Measurements from ENCODE around the gene GCSAM. TPM values are rescaled to one million over a fixed set of nuclear protein-coding genes. Genes with fewer than 3 reads are reported as not detected.

GCSAM gene
- total RNA-seq, 1 donor from 2014 or later, result not detected

DNA sequence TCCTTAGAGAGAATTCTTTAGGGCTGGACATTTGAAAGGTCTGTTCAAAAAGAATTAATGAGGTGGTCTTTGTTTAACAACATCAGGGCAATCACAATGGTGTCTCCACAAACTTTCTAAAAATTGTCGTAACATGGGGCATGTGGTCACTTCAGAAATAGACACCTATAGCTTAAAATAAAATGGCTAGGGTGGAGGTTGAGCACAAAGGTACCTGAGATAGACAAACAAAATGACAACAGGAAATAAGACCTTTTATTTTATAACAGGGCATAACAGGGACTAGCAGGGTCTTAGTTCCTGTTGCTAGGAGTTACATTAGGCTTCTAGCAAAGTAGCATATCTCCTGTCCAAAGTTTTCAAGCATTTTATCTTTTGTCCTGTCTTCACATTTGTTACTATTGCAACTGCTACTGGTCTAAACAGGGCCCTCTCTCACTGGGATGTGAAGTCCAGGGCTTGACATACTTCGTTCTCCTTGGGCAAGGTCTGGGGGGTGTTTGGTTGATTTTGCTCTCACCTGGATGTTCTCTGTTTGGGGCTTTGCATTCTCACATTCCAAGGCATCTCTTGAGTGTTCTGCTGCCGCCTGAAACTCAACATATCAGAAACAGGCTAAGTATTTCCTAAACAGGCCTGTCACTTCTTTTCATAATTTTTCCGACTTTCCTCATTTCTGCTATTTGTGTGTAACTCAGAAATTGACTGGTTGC lies 3.0 kb downstream of the GCSAM start:
- DNase-seq (ENCODE audit: low read depth in 2 of 2), result no peak

GRCh38 chr3:112128843-112129727 lies 4.0 kb downstream of the GCSAM start:
- DNase-seq (ENCODE audit: low read depth in 2 of 2), result no peak

DNA sequence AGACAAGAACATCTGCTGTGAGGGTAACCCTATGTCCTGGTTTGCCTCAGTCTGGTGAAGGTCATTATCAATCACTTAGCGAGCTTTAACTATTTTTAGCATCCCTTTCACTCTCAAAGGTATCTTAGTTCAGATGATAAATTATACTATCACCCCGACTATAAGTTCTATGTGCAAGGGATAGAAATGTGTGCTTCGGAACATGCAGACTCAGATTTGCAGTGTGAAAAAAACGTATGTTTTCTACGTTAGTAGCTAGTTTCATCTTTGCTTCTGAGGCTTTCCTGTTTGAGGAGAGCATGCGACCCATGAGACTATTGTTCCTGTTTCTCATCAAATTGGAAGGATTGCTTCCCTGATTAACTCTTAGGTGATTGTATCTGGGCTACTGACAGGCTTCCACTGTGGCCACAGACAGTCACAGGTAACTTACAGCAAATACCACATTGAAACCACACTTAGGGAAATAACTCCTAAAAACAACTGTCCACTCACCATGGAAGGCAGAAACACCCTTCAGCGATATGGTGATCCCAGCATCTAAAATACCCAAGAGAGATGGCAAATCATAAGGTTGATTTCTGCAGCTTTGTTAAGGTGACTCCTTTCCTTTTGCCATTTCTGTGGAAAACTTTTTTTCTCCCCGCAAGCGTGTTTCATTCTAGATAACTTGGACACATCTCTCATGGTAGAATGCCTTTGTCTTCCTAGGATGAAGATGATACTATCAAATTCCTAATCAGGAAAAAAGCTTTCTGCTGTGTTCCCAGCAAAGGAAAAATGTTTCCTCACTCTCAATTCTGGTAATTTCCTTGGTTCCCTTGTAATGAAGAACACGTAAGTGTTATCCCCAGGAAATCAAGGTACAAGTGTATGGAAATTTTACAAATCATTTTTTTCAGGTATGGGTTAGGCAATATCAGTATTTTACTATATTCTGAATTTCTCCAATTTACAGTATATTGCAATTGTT lies 5.2 kb downstream of the GCSAM start:
- no peak for DNase-seq (ENCODE audit: low read depth in 2 of 2)

GRCh38 chr3:112126511-112126911 lies 6.5 kb downstream of the GCSAM start:
- no peak for DNase-seq (ENCODE audit: low read depth in 2 of 2)

GRCh38 chr3:112124907-112125607 lies 8.0 kb downstream of the GCSAM start:
- DNase-seq (ENCODE audit: low read depth in 2 of 2), result no peak

- DNase-seq (ENCODE audit: low read depth in 2 of 2), result no peak
Measured at GRCh38 chr3:112123548-112123947, 9.5 kb downstream of the GCSAM start.

- DNase-seq (ENCODE audit: low read depth in 2 of 2), result no peak
Measured at GRCh38 chr3:112122870-112123269, 10.2 kb downstream of the GCSAM start.

DNA sequence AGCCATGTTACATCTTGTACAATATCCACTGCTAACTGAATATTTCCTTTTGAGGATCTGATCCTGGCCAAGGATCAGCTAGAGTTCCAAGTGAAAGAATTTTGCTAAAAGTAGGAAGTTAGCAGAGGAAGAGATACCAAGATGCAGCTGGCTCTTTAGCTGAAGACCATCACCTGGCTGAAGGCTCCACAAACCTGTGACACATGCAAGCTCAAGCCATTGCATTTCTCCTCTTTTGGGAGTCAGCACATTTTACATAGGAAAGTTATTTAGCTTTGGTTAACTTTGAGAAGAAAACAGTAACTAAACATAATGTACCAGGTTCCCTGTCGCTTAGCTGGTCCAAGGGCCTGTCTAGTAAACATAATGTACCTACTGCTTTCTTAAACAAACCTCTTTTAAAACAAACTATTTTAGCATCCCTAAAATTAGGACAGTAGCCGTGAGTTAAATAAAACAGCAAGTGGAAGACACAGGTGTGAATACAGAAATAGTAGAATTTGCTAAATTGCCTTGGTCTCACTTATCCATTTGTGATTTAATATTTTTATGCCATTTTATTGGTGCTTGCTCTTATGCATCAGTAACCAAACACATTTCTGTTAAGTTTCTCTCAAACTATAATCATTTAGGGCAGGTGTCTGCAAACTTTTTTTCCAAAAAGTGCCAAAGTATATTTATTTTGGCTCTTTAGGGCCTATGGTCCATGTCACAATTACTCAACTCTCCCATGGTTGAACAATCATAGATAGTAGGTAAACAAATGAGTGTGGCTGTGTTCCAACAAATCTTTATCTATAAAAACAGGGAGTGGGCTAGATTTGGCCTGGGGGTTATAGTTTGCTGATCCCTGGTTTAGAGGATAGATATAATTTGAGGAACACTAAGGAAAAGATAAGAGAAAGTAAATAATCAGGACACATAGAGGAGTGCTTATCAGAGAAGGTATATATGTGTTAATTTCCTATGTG lies 11.2 kb downstream of the GCSAM start:
- peak; percentile 30 to 39 for DNase-seq (ENCODE audit: low read depth in 2 of 2)

DNA sequence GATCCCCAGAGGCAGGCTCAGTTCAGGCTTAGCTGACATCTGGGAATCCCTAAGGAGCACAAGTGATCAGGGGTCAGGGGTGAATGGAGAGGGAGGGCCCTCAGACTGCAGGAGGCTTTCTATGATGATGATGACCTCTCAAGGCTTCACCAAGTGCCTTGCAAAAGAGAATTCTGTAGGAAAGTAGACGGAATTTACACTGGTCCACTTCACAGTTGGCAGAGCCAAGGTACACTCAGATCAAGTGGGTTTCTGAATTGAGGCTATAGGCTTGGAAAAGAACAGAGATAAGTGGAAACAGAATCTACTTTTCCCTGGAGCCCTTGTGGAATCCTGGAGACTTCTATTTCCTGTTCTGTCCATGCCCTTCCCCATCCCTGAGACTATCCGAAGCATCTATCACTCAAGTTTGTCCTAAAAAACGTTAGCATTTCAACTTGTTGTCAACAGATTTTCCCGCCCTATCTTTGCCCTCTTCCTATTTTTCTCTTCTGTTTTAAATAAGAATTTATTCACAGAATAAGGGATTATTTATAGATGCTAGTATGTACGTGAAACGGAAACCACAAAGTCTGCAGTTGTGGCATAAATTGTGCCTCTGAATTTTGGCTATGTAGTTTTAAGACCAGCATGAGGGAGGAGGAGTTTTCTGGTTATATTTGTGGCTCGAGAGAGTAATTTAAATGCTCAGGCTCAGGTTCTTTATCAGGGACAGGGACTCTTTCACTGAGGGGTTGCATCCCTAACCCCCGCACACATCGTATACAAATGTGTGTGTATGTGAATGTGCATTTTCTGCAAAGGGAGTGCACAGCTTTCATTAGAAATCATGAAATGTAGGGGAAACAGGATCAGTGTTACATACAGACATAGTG lies 12.8 kb downstream of the GCSAM start:
- no peak for DNase-seq (ENCODE audit: low read depth in 2 of 2)

- DNase-seq (ENCODE audit: low read depth in 2 of 2), result no peak
Measured at GRCh38 chr3:112117841-112118571, 15.0 kb downstream of the GCSAM start.

DNA sequence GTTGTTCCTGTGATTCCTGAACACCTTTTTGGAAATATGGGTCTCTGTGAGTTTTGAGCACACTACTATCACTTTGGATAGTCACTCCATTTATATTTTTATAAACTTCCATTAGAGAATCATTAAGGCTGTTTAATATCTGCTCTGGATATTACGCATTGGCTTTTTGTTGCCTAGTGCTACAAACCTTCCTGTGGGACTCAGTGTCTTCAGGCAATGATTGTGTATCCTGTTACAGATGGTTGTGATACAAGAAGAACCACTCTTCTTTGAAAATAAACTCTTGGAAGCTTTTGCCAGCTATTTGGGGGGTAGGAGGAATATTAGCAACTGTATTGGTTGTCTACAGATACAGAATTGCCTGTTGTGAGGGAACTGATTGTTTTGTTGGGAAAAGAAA lies 15.6 kb downstream of the GCSAM start:
- no peak for DNase-seq (ENCODE audit: low read depth in 2 of 2)

GRCh38 chr3:112116748-112117186 lies 16.3 kb downstream of the GCSAM start:
- DNase-seq (ENCODE audit: low read depth in 2 of 2), result peak in 1 of 2 donors; percentile 68

GRCh38 chr3:112115806-112116383 lies 17.2 kb downstream of the GCSAM start:
- no peak for DNase-seq (ENCODE audit: low read depth in 2 of 2)

DNA sequence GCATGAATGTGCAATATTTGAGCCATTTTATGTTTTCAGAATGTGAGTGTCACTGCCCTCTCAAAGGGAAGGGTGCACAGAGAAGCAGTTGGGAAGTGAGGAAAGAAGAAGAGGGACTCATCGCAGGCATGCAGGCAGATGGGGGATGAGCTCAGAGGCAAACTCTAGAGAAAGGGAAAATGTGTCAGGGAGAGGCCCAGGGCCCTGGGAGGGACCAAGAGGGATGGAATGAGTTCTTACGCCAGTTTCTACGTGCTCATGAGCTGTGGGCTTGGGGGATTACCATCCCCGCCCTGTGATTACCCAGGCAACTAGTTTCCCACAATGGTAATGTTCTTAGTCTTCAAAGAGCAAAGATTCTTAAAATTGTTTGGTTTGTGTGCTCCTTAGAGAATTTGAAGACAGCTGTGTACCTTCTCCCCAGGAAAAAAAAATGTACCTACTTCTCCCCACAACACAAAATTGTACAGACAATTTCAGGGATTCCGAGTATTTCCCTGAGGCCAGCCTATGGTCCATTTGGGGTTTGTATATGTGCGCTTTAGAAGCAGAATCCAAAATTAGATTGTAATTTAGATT lies 17.8 kb downstream of the GCSAM start:
- no peak for DNase-seq (ENCODE audit: low read depth in 2 of 2)

GRCh38 chr3:112114576-112115160 lies 18.4 kb downstream of the GCSAM start:
- DNase-seq (ENCODE audit: low read depth in 2 of 2), result no peak

GRCh38 chr3:112111785-112112402 lies 21.2 kb downstream of the GCSAM start:
- DNase-seq (ENCODE audit: low read depth in 2 of 2), result peak; percentile 47 to 77

Data from dermis microvascular lymphatic vessel endothelial cell (primary cell).